Motor neuron (in vitro differentiated cells): ENCODE measurements around the gene KLK10. TPM values are rescaled to one million over a fixed set of nuclear protein-coding genes. Genes with fewer than 3 reads are reported as not detected.

ENCODE experiments used
- ATAC-seq, 8 experiments: fragments of 200-7000 bp; cut with Tn5 transposase; replicated peaks in 6 of 8; 2 replicates each; pipeline ENCODE4 v1.8.0; 2021; ENCODE audit warnings: mild to moderate bottlenecking in 8 of 8, moderate library complexity in 8 of 8
- H3K27ac ChIP-seq, 2 donors: fragments of 250-450 bp; sonication (Bioruptor Pico); 2 replicates each; pipeline ENCODE4 v1.9.0; 2021; ENCODE audit warnings: antibody characterized with exemption in 2 of 2, mild to moderate bottlenecking in 2 of 2, moderate library complexity in 1 of 2
- H3K4me1 ChIP-seq, 2 donors: fragments of 250-450 bp; sonication (Bioruptor Pico); replicated peaks in 1 of 2; 2 replicates each; pipeline ENCODE4 v1.6.1; 2021; ENCODE audit warnings: antibody characterized with exemption in 2 of 2, mild to moderate bottlenecking in 2 of 2, moderate library complexity in 1 of 2
- H3K4me3 ChIP-seq, 5 donors: fragments of 250-450 bp; sonication (Bioruptor Pico); 2 replicates each; pipeline ENCODE4 v1.9.0; 2021; ENCODE audit warnings: antibody characterized with exemption in 5 of 5, mild to moderate bottlenecking in 5 of 5, moderate library complexity in 4 of 5
- WGBS, 10 experiments: fragments of 450-650 bp; shearing (Covaris generic); methylation state at CpG; one replicate each; pipeline ENCODE4 v1.0.0; 2022; 5-methylcytosine and 5-hydroxymethylcytosine counted together
- in situ Hi-C, 9 experiments: fragments of 400-800 bp; cut with MboI; loops; one replicate each; pipeline ENCODE4 v1.15.0; 2021; ENCODE audit warnings: low sequenced_read_pairs in 9 of 9, low pct_unique_long_range_greater_than_20kb in 2 of 9; ENCODE audit not compliant: unreplicated experiment in 9 of 9
- total RNA-seq, 8 experiments: library from RNA; unstranded; fragments of 300-600 nt; gene quantifications; 2 replicates each; pipeline versions ENCODE4 v1.2.3 to v1.2.4, GENCODE V29; 2022

KLK10 gene
- total RNA-seq, 8 experiments from 2014 or later = 0.14 to 0.81 (median 0.37) TPM

DNA sequence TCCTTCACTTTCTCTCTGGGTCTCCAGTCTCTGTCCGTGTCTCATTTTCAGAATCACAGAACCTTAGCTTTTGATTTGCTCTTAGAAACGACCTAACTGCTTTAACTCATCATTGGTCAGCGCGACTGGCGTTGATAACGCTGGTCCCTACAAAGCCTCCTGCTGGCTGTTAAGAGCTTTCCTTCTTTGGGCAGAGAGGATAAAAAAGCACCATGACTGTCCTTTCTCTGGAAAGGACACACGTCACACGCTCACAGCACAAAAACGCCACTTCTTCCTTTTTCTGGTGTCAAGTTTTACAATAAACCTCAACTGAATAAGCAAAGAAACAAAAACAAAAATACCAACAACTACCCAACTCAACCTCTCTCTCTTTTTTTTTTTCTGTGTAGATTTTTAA is 17.0 kb upstream of the KLK10 start:
- Histone ChIP-seq H3K4me1 (no peaks in the 10 kb centered on the region), H3K27ac (no peak overlapping the region), H3K4me3 (no peak overlapping the region)
- in situ Hi-C loops = no loop called here
- ATAC-seq = peak in 1 of 8 experiments; percentile 35
- 6 to 71% (median 45%) methylated on average over 2 to 9 of the region's 9 CpGs for WGBS, 10 experiments

GRCh38 chr19:51034704-51035103 is 15.2 kb upstream of the KLK10 start, which contains the start of gene KLK12:
KLK12 (minus strand) TSS chr19:51035002; CDS start chr19:51034621, 381 bp downstream.
- Histone ChIP-seq H3K4me1 (no peaks in the 10 kb centered on the region), H3K4me3 (no peak within 1 kb of the TSS), H3K27ac (no peak within 1 kb of the TSS)
- no peak for ATAC-seq
- WGBS, 10 experiments = 1 to 77% (median 47%) methylated on average over 1 to 10 of the region's 11 CpGs; no CpG with 5 or more reads in 2 of the 10 experiments
- in situ Hi-C loops = no loop called here

GRCh38 chr19:51031880-51032225 is 12.3 kb upstream of the KLK10 start:
- H3K27ac ChIP-seq = no peak overlapping the region
- H3K4me3 ChIP-seq = no peak overlapping the region
- in situ Hi-C loops = no loop called here
- no peaks in the 10 kb centered on the region for H3K4me1 ChIP-seq
- WGBS, 10 experiments = 60 to 93% (median 61%) methylated on average over 1 to 6 of the region's 28 CpGs; no CpG with 5 or more reads in 6 of the 10 experiments
- no peak for ATAC-seq

- WGBS, 10 experiments = 39 to 100% (median 65%) methylated on average over 1 to 4 of the region's 7 CpGs; no CpG with 5 or more reads in 4 of the 10 experiments
- H3K4me1 ChIP-seq = no peaks in the 10 kb centered on the region
- ATAC-seq = no peak
- H3K4me3 ChIP-seq = no peak overlapping the region
- H3K27ac ChIP-seq = no peak overlapping the region
- in situ Hi-C loops = no loop called here
Observed at GRCh38 chr19:51031220-51031879, 11.8 kb upstream of the KLK10 start.

GRCh38 chr19:51030631-51031030 is 11.1 kb upstream of the KLK10 start:
- in situ Hi-C loops = no loop called here
- 38 to 87% (median 77%) methylated on average over 3 to 6 of the region's 13 CpGs; no CpG with 5 or more reads in 5 of the 10 experiments for WGBS, 10 experiments
- H3K27ac ChIP-seq = no peak overlapping the region
- ATAC-seq = no peak
- H3K4me1 ChIP-seq = no peaks in the 10 kb centered on the region
- no peak overlapping the region for H3K4me3 ChIP-seq

DNA sequence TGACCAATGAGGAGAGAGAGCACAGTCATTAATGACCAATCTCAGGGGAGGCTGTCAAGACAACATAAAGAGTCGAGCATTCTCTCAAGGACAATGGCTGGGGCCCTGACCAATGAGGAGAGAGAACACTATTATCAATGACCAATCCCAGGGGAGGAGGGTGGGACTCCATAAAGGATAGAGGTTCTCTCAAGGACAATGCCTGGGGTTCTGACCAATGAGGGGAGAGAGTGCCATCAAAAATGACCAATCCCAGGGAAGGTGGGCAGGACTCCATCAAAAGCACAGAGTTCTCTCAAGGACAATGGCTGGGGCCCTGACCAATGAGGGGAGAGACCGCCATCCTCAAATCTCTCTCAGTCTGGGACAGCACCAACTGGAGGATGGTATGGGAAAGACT is 10.2 kb upstream of the KLK10 start:
- ATAC-seq = peak in 1 of 8 experiments; percentile 62
- Histone ChIP-seq H3K27ac (no peak overlapping the region), H3K4me3 (no peak overlapping the region), H3K4me1 (no peaks in the 10 kb centered on the region)
- in situ Hi-C loops = loop anchor here in 1 of 9 experiments (10.0 kb wide), 1 partner anchor 65 kb away; no protein-coding TSS in a partner anchor
- 20 to 100% (median 60%) methylated on average over 1 to 2 of the region's 2 CpGs; no CpG with 5 or more reads in 3 of the 10 experiments for WGBS, 10 experiments

DNA sequence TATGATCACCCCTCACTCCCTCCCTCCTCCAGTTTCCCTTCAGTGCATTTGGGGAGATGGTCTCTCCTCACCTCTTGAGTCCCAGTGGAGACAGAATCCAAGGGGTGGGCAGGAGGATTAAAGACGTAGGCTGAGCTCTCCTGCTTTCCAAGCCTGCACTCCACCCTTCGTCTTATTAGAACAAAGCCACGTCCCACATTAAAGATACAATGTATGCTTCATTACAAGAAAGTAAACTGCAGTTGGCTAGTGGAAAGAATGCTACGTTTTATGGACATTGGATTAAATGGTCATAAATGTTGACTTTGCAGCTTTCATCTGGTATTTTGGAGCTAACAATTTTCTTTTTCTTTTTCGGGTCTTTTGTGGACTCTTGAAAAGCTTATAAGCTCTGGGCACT is 8.4 kb upstream of the KLK10 start:
- in situ Hi-C loops = loop anchor here in 1 of 9 experiments (10.0 kb wide), 1 partner anchor 67 kb away; no protein-coding TSS in a partner anchor
- no peak for ATAC-seq
- 0 to 73% (median 44%) methylated on average over 1 to 5 of the region's 5 CpGs; no CpG with 5 or more reads in 3 of the 10 experiments for WGBS, 10 experiments
- Histone ChIP-seq H3K4me3 (no peak overlapping the region), H3K27ac (no peak overlapping the region), H3K4me1 (no peaks in the 10 kb centered on the region)

GRCh38 chr19:51027126-51027806 is 7.8 kb upstream of the KLK10 start:
- no peak for ATAC-seq
- no peak overlapping the region for H3K4me3 ChIP-seq
- 0 to 71% (median 33%) methylated on average over 1 to 7 of the region's 14 CpGs; no CpG with 5 or more reads in 3 of the 10 experiments for WGBS, 10 experiments
- H3K4me1 ChIP-seq = no peaks in the 10 kb centered on the region
- no peak overlapping the region for H3K27ac ChIP-seq
- in situ Hi-C loops = loop anchor here in 1 of 9 experiments (10.0 kb wide), 1 partner anchor 68 kb away; no protein-coding TSS in a partner anchor

GRCh38 chr19:51026554-51026831 is 7.0 kb upstream of the KLK10 start, which contains the start of gene KLK11:
KLK11 (minus strand) TSS chr19:51026616; CDS start chr19:51025631, 985 bp downstream.
- 27% methylated on average over 3 of the region's 11 CpGs; no CpG with 5 or more reads in 9 of the 10 experiments for WGBS, 10 experiments
- H3K4me1 ChIP-seq = no peaks in the 10 kb centered on the region
- no peak within 1 kb of the TSS for H3K27ac ChIP-seq
- in situ Hi-C loops = loop anchor here in 1 of 9 experiments (10.0 kb wide), 1 partner anchor 68 kb away; no protein-coding TSS in a partner anchor
- ATAC-seq = peak in 2 of 8 experiments; percentile 24 to 35
- H3K4me3 ChIP-seq = no peak within 1 kb of the TSS

GRCh38 chr19:51025809-51026553 is 6.5 kb upstream of the KLK10 start:
- peak in 1 of 8 experiments; percentile 33 for ATAC-seq
- 13 to 62% (median 20%) methylated on average over 1 to 3 of the region's 18 CpGs; no CpG with 5 or more reads in 7 of the 10 experiments for WGBS, 10 experiments
- in situ Hi-C loops = loop anchor here in 1 of 9 experiments (10.0 kb wide), 1 partner anchor 69 kb away; no protein-coding TSS in a partner anchor

GRCh38 chr19:51025401-51025800 is 5.9 kb upstream of the KLK10 start:
- H3K4me3 ChIP-seq = no peak overlapping the region
- no peaks in the 10 kb centered on the region for H3K4me1 ChIP-seq
- in situ Hi-C loops = loop anchor here in 1 of 9 experiments (10.0 kb wide), 1 partner anchor 69 kb away; no protein-coding TSS in a partner anchor
- no peak overlapping the region for H3K27ac ChIP-seq
- no CpG with 5 or more reads among the region's 6 CpGs for WGBS, 10 experiments
- ATAC-seq = no peak

More at GRCh38 chr19:51025809-51026553, 6.5 kb upstream of the KLK10 start:
- no peaks in the 10 kb centered on the region for H3K4me1 ChIP-seq
- no peak overlapping the region for H3K4me3 ChIP-seq
- H3K27ac ChIP-seq = no peak overlapping the region

DNA sequence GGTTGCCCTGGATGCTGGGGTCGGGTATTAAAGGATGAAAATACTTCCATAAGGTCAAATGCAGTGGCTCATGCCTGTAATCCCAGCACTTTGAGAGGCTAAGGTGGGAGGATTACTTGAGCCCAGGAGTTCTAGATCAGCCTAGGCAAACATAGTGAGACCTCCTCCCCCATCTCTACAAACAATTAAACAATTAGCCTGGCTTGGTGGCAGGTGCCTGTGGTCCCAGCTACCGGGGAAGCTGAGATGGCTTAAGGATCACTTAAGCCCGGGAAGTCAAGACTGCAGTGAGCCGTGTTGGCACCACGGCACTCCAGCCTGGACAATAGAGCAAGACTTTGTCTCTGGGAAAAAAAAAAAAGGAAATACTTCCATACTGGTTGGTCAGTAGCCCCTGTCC is 5.4 kb upstream of the KLK10 start:
- no peak for ATAC-seq
- Histone ChIP-seq H3K4me3 (no peak overlapping the region), H3K4me1 (no peaks in the 10 kb centered on the region), H3K27ac (no peak overlapping the region)
- WGBS, 10 experiments = 17 to 100% (median 57%) methylated on average over 1 to 3 of the region's 5 CpGs; no CpG with 5 or more reads in 5 of the 10 experiments
- in situ Hi-C loops = loop anchor here in 1 of 9 experiments (10.0 kb wide), 1 partner anchor 70 kb away; no protein-coding TSS in a partner anchor
